Activated T-cell treated with anti-CD3 and anti-CD28 coated beads for 48 hours (primary cell): ENCODE results near the gene IRX4.

Source experiments
- DNase-seq: peaks from one replicate; pipeline ENCODE4 v3.0.0-alpha.2; 2020; ENCODE audit warnings: low read depth

The IRX4 gene

DNA sequence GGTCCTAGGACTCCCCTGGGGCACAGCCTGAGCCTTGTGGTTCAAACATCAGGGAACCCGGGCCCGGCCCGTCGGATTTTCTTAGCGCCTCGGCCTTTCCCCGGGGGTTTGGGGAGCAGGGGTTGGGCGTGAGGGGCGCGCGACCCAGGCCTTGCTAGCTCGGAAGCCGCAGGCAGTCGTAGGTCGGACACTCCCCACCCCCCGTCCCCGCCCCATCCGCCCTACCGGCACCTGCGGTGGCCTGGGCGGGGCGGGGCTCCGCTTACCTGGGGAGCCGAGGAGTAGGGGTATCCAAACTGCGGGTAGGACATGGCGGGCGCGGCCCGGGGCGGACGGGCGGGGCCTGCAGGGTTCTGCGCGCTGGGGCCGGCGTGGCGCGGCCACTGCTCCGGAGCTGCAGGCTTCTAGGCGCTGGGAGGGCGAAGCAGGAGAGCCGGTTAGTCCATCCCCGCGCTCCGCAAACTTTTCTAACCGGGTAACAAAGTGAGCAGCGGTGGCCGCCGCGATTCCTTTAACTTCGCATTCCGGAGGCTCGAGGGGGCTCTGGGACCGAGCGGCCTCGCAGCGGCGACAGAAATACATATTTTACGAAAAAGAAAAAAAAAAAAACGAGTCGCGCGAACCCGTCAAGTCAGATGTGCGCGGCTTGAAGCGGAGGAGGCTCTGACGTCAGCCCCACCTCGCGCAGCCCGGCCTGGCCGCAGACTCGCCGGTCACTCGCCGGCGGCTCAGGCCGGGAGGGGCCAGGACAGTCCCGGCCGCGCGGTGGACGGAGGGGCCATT, at the start of gene IRX4:
Gene IRX4 (minus strand): TSS at position 589 of the 783 bp plus-strand sequence. CDS start 278 bp downstream, at position 311.
- DNase-seq = no peak

GRCh38 chr5:1931604-1932231, 49.0 kb upstream of the IRX4 start:
- DNase-seq = no peak

DNA sequence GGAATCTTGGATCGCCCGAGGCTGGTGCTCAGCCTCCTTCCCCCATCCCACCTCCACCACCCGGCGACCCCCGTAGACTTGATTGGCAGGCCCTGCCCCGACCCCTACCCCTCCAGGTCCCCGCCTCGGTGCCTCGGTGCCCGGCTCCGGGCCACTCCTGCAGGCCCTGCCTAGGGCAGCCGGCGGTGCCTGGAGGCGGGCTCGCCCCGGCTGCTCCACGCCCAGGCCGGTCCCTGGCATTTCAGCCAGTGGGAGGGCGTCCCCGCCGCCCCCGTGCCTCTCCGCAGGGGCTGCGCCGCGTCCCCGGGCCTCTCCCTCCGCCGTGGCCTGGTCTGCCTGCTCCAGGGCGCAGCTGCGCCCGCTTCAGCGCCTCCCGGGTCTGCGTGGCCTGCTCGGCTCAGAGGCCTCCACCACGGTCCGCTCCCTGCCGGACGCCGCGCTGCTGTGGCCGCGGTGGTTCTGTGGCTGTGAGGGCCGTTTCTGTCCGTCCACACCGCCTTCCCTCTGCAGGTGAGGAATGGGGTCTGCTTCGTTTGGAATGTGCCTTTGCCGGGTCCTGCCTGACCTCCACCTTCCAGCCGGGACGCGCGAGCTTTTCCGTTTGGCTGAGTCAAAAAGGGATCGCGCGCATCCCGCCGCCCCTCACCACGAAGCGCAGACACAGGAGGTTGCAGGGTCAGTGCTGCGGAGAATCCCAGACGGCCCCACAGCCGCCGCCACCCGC, 48.3 kb upstream of the IRX4 start:
- no peak for DNase-seq

- DNase-seq = no peak
These were observed 47.8 kb upstream of the IRX4 start for GRCh38 chr5:1930501-1930879.

GRCh38 chr5:1929108-1929991, 46.6 kb upstream of the IRX4 start:
- DNase-seq = no peak

GRCh38 chr5:1926471-1927341, 44.0 kb upstream of the IRX4 start:
- no peak for DNase-seq

DNA sequence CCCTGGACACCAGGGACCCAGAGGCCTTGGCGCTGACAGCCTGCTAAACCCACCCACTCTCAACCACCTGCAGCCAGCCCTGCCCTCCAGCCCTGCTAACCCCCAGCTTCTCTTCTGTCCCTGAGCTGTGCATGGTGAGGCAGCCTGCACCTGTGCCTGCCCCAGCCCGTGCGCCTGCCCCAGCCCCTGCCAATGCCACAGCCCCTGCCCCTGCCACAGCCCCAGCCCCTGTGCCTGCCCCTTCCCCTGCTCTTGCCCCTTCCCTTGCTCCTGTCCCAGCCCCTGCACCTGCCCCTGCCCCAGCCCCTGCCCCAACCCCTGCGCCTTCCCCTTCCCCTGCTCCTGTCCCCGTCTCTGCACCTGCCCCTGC, 43.3 kb upstream of the IRX4 start:
- DNase-seq = no peak

- DNase-seq = no peak
These were observed 42.7 kb upstream of the IRX4 start for GRCh38 chr5:1925111-1926070.

DNA sequence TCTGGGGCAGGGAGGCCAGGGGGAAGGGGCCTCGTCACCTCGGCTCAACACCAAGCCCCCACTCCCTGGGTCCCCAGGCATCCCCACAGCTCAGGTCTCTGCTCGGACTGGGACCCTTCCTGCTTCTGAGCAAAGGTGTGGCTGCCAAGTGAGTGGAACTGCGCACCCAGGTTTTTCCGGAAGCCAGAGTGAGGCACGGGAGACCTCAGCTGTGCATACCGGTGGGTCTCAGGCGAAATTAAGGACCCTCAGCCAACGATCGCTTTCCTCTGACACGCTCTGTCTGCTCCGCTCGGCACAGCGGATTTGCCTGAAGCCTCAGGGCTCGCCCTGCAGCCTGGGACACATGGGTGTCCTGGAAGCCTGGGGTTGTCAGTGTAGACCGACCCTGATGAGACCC, 41.0 kb upstream of the IRX4 start:
- DNase-seq = no peak

GRCh38 chr5:1923341-1923740, 40.6 kb upstream of the IRX4 start:
- no peak for DNase-seq

DNA sequence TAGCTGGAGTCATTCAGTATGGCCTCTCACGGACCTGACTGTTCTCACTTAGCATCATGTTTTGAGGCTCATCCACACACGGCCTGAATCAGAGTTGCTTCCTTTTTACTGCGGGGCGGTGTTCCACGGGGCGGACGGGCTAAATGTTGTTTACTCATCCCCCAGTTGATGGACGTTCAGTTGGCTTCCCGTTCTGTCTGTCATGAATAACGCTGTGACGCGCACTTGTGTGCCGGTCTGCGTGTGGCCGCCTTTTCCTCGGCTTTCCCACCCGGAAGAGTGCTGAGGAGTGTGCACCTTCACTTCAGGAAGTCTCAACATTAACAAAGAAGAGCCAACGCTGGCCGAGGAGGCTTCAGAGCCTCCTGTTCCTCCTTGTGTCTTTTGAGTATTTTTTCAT, 39.0 kb upstream of the IRX4 start:
- no peak for DNase-seq

- no peak for DNase-seq
These were observed 37.0 kb upstream of the IRX4 start for GRCh38 chr5:1919750-1920149.

DNA sequence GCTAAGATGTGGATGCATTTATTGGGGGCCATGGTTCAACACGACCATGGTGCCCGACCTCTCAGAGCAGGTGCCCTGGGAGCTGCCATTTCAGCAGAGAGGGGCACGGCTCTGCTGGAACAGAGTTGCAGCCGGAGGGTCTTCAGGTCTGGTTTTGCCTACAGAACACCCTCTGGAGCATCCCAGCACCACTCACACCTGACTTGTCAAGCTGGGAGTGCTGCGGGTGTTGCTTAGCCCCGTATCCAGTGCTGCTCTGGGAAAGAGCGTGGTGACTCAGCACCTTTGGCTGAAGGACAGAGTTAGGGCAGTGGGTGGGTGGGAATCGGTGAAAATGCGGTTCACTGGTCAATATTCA, 36.5 kb upstream of the IRX4 start:
- DNase-seq = no peak

DNA sequence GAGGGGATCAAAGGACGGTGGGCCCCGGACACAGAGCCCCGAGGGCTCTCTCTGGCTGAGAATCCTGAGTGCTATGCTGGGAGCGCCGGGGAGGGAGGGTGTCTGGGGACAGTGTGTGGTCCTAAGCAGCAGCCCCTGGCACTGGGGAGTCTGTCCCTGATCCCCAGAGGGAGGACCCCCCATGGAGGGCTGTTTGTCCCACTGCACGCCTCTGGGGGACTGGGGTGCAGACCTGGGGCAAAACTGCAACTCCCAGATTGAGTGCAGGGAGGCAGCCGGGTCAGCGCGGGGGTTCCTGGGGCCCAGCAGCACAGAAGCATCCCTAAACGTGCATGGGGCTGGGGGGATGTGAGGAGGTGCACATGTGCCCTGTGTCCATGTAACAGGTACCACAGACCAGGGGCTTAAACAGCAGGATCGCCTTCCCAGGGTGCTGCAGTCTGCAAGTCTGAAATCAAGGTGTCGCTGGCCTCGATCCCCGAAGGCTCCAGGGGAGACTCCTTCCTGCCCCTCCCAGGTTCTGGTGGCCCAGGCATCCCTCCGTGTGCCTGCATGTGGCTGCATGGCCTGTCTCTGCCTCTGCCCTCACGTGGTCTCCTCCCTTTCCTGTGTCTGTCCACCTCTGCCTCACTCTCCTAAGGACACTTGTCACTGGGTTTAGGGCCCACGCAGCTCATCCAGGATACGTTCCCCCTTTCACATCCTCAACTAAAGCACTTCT, 35.9 kb upstream of the IRX4 start:
- no peak for DNase-seq

DNA sequence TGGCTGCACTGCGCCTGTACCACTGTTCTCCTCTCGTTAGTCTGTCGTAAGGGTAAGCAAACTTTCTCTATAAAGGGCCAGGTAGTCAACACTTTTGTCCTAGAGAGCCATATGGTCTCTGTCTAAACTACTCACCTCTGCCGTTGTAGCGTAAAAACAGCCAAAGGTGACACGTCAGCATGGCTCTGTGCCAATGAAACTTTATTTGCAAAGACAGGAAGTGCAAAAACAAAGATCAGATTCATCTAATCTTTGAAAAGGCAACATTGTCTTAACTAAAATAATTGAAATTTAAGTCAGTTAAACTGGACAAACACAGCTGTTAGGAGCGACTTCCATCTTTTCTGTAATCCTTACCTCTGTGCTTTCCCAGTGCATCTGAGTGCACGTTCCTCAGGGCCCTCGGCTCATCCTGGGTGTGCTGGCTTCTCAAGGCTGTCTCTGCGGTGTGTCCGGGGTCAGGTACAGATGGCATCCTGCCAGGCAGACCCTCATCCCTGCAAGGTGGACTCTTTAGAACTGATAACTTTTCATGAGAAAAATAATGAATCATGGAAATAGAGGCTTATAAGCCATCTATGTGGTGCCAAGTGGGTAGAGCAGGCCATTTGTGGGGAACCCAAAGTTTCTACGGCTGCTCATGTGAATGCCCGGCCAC, 35.2 kb upstream of the IRX4 start:
- no peak for DNase-seq

DNA sequence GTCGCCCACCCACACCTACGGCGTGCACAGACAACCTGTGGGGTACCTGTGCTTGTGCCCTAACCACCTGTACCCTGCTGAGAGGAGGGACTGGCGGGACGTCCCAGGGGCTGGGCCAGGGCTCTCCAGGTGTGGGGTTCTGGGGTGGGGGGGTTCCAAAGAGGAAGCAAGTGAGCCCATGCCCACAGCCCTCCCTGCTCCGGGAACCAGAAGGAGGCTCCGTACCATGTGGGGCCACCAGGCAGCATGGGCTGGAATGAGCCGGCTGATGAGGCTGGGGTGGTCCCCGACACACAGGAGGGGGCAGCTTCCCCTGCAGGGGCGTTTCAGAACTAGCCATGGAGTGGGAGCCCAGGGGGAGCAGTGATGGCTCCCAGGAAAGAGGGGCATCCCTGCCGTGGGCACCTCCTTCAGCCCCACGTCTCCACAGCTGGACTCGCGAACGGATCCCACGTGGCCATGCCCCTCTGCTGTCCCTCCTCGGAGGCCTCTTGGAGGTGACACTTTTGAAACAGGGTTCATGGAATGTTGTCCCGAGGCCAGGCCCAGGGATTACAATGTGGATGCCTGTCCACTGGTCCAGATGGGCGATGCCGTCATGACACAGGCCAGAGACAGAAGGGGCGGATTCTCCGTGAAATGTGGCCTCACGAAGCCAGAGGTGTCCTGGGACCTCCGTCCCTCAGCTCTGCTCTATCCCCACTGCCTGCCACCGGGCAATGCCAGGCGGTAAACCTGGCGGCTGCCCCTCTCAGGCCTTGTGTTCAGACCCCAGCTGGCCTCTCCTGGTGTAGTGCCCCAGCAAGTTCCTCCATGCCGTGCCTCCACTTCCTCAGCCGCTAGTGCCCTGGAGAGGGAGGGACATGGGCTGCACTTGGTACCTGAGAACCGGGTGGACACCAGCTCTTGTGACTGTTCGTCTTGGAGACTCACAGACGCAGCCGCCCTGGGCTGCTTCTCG, 33.6 kb upstream of the IRX4 start:
- no peak for DNase-seq

- no peak for DNase-seq
These were observed 32.6 kb upstream of the IRX4 start for GRCh38 chr5:1915316-1915715.

- no peak for DNase-seq
These were observed 31.7 kb upstream of the IRX4 start for GRCh38 chr5:1914471-1914870.
